Measurements from ENCODE around the gene CAPN1.

The CAPN1 gene

GRCh38 chr11:65258988-65259387, 77.3 kb downstream of the CAPN1 start:
- no peak overlapping the region for H3K9ac ChIP-seq (ENCODE audit: low read length)
- H3K4me1 ChIP-seq (ENCODE audit: low read length) = no peaks in the 10 kb centered on the region
- H3K36me3 ChIP-seq (replicated peaks; ENCODE audit: insufficient read depth, low read length) = no peaks in the 10 kb centered on the region
- peaks cover 22% of the 10 kb centered on the region for H3K79me2 ChIP-seq (ENCODE audit: low read length)
- no peaks in the 10 kb centered on the region for H3K9me3 ChIP-seq (replicated peaks; ENCODE audit: insufficient read depth, low read length)
- no peak overlapping the region for H3K4me2 ChIP-seq (ENCODE audit: low read depth, low read length)
- H3K9me2 ChIP-seq (replicated peaks; ENCODE audit: insufficient read depth, low read length) = no peaks in the 10 kb centered on the region
- H4K20me1 ChIP-seq (ENCODE audit: insufficient read depth, low read length) = no peaks in the 10 kb centered on the region
- TF ChIP-seq EZH2 (optimal IDR thresholded peaks at IDR 0.05; ENCODE audit: low read depth, low read length) (no peak), EZH2phosphoT487 (IDR thresholded peaks at IDR 0.05; ENCODE audit: low read length) (no peak)
- TF ChIP-seq, protein P1, sequence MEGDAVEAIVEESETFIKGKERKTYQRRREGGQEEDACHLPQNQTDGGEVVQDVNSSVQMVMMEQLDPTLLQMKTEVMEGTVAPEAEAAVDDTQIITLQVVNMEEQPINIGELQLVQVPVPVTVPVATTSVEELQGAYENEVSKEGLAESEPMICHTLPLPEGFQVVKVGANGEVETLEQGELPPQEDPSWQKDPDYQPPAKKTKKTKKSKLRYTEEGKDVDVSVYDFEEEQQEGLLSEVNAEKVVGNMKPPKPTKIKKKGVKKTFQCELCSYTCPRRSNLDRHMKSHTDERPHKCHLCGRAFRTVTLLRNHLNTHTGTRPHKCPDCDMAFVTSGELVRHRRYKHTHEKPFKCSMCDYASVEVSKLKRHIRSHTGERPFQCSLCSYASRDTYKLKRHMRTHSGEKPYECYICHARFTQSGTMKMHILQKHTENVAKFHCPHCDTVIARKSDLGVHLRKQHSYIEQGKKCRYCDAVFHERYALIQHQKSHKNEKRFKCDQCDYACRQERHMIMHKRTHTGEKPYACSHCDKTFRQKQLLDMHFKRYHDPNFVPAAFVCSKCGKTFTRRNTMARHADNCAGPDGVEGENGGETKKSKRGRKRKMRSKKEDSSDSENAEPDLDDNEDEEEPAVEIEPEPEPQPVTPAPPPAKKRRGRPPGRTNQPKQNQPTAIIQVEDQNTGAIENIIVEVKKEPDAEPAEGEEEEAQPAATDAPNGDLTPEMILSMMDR (IDR thresholded peaks at IDR 0.05; ENCODE audit: low read length) = no peak
- DNase-seq = no peak
- peaks cover 6% of the 10 kb centered on the region; the same call in 1 of the 2 replicates for H3F3A ChIP-seq (ENCODE audit: insufficient read depth, low read length)
- no peaks in the 10 kb centered on the region for H3K27me3 ChIP-seq (replicated peaks; ENCODE audit: insufficient read depth, low read length)
- H2AFZ ChIP-seq (ENCODE audit: low read length) = no peak overlapping the region
- H3K4me3 ChIP-seq (ENCODE audit: low read length) = no peak overlapping the region
- H3K27ac ChIP-seq (ENCODE audit: low read length) = no peak overlapping the region

DNA sequence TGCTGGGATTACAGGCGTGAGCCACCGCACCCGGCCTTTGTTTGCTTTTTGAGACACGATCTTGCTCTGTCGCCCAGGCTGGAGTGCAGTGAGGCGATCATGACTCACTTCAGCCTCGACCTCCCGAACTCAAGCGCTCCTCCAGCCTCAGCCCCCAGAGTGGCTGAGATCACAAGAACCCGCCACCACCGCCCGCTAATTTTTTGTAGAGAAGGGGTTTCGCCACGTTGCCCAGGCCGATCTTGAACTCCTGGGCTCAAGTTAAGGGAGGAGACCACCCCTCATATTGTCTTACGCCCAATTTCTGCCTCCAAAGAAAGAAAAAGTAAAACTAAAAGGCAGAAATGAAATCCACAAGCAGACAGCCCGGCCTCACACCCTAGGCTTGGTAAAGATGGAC, 78.6 kb downstream of the CAPN1 start:
- Histone ChIP-seq H3K4me2 (ENCODE audit: low read depth, low read length) (no peak overlapping the region), H3K9ac (ENCODE audit: low read length) (no peak overlapping the region), H3K4me3 (ENCODE audit: low read length) (no peak overlapping the region), H3K9me3 (replicated peaks; ENCODE audit: insufficient read depth, low read length) (no peaks in the 10 kb centered on the region), H2AFZ (ENCODE audit: low read length) (no peak overlapping the region), H4K20me1 (ENCODE audit: insufficient read depth, low read length) (no peaks in the 10 kb centered on the region), H3K27me3 (replicated peaks; ENCODE audit: insufficient read depth, low read length) (no peaks in the 10 kb centered on the region), H3K9me2 (replicated peaks; ENCODE audit: insufficient read depth, low read length) (no peaks in the 10 kb centered on the region), H3K4me1 (ENCODE audit: low read length) (no peaks in the 10 kb centered on the region), H3K27ac (ENCODE audit: low read length) (no peak overlapping the region), H3F3A (ENCODE audit: insufficient read depth, low read length) (peaks cover 6% of the 10 kb centered on the region; the same call in 1 of the 2 replicates), H3K79me2 (ENCODE audit: low read length) (peaks cover 34% of the 10 kb centered on the region), H3K36me3 (replicated peaks; ENCODE audit: insufficient read depth, low read length) (0 out of 2 replicates have a peak, but pooled peaks cover 3% of the 10 kb centered on the region)
- TF ChIP-seq, protein P1 (IDR thresholded peaks at IDR 0.05; ENCODE audit: low read length) = no peak
- TF ChIP-seq EZH2 (optimal IDR thresholded peaks at IDR 0.05; ENCODE audit: low read depth, low read length) (no peak), EZH2phosphoT487 (IDR thresholded peaks at IDR 0.05; ENCODE audit: low read length) (no peak)
- DNase-seq = no peak

DNA sequence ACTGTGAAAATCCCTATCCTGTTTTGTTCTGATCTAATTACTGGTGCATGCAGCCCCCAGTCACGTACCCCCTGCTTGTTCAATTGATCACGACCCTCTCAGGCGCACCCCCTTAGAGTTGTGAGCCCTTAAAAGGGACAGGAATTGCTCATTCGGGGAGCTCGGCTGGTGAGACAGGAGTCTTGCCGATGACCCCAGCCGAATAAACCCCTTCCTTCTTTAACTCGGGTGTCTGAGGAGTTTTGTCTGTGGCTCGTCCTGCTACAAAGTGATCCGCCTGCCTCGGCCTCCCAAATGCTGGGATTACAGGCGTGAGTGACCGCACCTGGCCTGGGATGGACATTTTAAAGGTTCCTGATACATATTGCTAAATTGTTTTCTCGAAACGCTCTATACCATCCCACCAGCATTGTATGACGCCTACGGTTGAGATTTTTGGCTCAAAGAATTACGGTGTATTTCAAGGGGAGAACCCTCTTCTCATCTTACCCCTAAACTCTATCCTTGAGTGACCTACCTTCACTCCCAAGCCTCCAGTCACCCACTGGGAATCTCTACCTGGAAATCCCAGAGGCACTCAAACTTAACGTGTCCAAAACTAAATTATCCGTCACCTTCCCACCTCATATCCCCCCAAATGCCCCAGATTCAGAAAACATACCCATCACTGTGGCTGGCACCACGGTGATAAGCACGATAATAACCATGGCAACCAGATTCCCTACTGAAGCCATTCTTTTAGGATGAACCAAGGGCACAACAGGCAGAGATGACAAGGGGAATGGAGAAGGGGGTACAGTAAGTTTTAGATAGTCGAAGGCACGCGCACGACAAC, 79.2 kb downstream of the CAPN1 start:
- Histone ChIP-seq H2AFZ (ENCODE audit: low read length) (peak overlapping the region; percentile 97), H3K9me3 (replicated peaks; ENCODE audit: insufficient read depth, low read length) (no peaks in the 10 kb centered on the region), H3K4me2 (ENCODE audit: low read depth, low read length) (peak overlapping the region; percentile 100), H3K27ac (ENCODE audit: low read length) (peak overlapping the region; percentile 26; the same call in 1 of the 2 replicates), H3K9ac (ENCODE audit: low read length) (peak overlapping the region; percentile 97), H3K27me3 (replicated peaks; ENCODE audit: insufficient read depth, low read length) (no peaks in the 10 kb centered on the region), H3K4me3 (ENCODE audit: low read length) (peak overlapping the region; percentile 96), H4K20me1 (ENCODE audit: insufficient read depth, low read length) (no peaks in the 10 kb centered on the region), H3F3A (ENCODE audit: insufficient read depth, low read length) (peaks cover 6% of the 10 kb centered on the region; the same call in 1 of the 2 replicates), H3K4me1 (ENCODE audit: low read length) (no peaks in the 10 kb centered on the region), H3K9me2 (replicated peaks; ENCODE audit: insufficient read depth, low read length) (no peaks in the 10 kb centered on the region), H3K36me3 (replicated peaks; ENCODE audit: insufficient read depth, low read length) (0 out of 2 replicates have a peak, but pooled peaks cover 3% of the 10 kb centered on the region), H3K79me2 (ENCODE audit: low read length) (peaks cover 40% of the 10 kb centered on the region)
- peak; percentile 6 for DNase-seq
- TF ChIP-seq, protein P1 (IDR thresholded peaks at IDR 0.05; ENCODE audit: low read length) = no peak
- TF ChIP-seq EZH2 (optimal IDR thresholded peaks at IDR 0.05; ENCODE audit: low read depth, low read length) (no peak), EZH2phosphoT487 (IDR thresholded peaks at IDR 0.05; ENCODE audit: low read length) (no peak)

All from MM.1S (cell line).